ENCODE data around the gene CAMKMT.

- TF ChIP-seq, protein P1, sequence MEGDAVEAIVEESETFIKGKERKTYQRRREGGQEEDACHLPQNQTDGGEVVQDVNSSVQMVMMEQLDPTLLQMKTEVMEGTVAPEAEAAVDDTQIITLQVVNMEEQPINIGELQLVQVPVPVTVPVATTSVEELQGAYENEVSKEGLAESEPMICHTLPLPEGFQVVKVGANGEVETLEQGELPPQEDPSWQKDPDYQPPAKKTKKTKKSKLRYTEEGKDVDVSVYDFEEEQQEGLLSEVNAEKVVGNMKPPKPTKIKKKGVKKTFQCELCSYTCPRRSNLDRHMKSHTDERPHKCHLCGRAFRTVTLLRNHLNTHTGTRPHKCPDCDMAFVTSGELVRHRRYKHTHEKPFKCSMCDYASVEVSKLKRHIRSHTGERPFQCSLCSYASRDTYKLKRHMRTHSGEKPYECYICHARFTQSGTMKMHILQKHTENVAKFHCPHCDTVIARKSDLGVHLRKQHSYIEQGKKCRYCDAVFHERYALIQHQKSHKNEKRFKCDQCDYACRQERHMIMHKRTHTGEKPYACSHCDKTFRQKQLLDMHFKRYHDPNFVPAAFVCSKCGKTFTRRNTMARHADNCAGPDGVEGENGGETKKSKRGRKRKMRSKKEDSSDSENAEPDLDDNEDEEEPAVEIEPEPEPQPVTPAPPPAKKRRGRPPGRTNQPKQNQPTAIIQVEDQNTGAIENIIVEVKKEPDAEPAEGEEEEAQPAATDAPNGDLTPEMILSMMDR (IDR thresholded peaks at IDR 0.05), result no peak
- TF ChIP-seq POLR2AphosphoS5 (IDR thresholded peaks at IDR 0.05) (no peak), POLR2A (IDR thresholded peaks at IDR 0.05) (no peak)
These were observed 15.7 kb downstream of the CAMKMT start for GRCh38 chr2:44377486-44377885.
